Cardiac fibroblast (primary cell): Measurements from ENCODE around the gene AREL1.

Source experiments
- DNase-seq, 2 donors: peaks; one replicate each; pipeline versions ENCODE4 v3.0.0 to v3.0.0-alpha.2; 2010; ENCODE audit warnings: low read depth in 2 of 2
- H3K4me3 ChIP-seq, 2 donors: replicated peaks in 1 of 2; 1 replicate in 1 of 2; 2 replicates in 1 of 2; pipeline ENCODE4 v1.5.1; 2011; ENCODE audit warnings: low read depth in 2 of 2, low read length in 2 of 2, mild to moderate bottlenecking in 2 of 2, moderate library complexity in 1 of 2
- CTCF ChIP-seq: IDR thresholded peaks from one replicate; pipeline ENCODE4 v1.5.1; 2011; ENCODE audit warnings: low read depth, mild to moderate bottlenecking, low read length, inconsistent platforms

The AREL1 gene

GRCh38 chr14:74739293-74740030 is 26.6 kb upstream of the AREL1 start:
- H3K4me3 ChIP-seq = no peak overlapping the region
- TF ChIP-seq CTCF = no peak
- DNase-seq = peak in 1 of 2 donors; percentile 45

- no peak for TF ChIP-seq CTCF
- H3K4me3 ChIP-seq = no peak overlapping the region
- DNase-seq = peak; percentile 15 to 70
These were observed 25.0 kb upstream of the AREL1 start for GRCh38 chr14:74737753-74738325.

GRCh38 chr14:74735125-74735524 is 22.2 kb upstream of the AREL1 start:
- no peak for DNase-seq
- no peak overlapping the region for H3K4me3 ChIP-seq
- no peak for TF ChIP-seq CTCF

DNA sequence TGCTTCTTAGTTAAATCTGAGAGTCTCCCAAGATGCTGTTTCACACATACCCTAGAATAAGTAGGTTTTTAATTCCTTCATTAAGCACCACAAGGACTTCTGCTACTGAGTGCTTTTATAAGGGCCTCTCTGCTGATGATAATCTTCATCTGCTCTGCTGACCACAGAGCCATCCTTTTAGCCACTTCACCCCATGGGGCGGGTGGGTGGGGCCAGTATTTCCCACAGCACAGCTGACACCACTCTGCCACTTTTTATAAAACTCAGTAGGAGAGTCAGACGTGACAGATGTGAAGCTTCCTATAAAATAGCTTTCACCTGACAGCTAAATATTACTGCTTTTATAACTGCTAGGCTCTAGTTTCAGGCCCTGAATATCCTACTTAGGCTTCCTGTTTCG is 20.3 kb upstream of the AREL1 start:
- no peak for TF ChIP-seq CTCF
- H3K4me3 ChIP-seq = no peak overlapping the region
- DNase-seq = no peak

DNA sequence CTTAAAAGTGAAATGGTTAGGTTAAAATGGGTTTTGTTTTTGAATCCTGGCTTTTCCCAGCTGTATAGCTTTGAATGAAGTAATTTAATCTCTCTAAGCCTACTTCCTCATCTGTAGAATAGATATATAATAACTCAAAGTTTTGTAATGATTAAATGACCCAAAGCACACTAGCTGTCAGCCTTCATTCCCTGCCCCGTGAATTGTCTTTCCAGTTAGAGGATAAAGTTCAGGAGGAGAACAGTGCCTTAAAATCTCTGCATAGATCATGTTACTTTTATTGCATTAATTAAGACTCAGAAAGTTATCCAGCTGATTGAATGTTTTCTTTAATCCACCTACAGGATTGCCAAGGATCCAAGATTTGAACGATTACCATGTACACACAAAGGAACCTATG is 19.5 kb upstream of the AREL1 start:
- DNase-seq = no peak
- no peak overlapping the region for H3K4me3 ChIP-seq
- TF ChIP-seq CTCF = no peak

DNA sequence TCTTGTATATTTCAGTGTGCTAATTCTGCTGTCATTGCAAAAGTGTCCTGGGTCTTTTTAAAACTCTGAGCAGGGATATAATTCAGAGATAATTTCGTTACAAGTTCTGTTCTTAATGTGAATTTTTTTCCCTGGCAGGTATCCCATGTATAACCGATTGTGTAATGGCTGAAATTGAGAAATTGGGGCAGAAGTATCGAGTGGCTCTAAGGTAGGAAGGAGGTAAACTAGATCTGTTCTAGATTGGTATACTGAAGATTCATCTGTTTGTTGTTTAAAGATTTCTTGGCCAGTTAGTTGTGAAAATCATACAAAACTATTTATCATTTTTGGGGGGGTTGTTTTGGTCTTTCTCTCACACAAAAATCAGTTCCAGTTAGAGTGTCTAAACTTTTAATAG is 10.3 kb upstream of the AREL1 start:
- H3K4me3 ChIP-seq = no peak overlapping the region
- TF ChIP-seq CTCF = no peak
- no peak for DNase-seq
